IPS DF 6.9 (cell line): ENCODE data around the gene OR5L2.

Experiments
- DNase-seq: peaks from one replicate; pipeline ENCODE4 v3.0.0-alpha.2; 2013; ENCODE audit warnings: low read depth, low spot score
- H3K27ac ChIP-seq: one replicate; pipeline ENCODE4 v1.5.1; 2013; ENCODE audit warnings: low read length, control low read depth
- H3K27me3 ChIP-seq: 2 replicates; pipeline ENCODE4 v1.6.1; 2013; ENCODE audit warnings: mild to moderate bottlenecking, low read length; ENCODE audit not compliant: control insufficient read depth, insufficient read depth
- H3K36me3 ChIP-seq: 2 replicates; pipeline ENCODE4 v1.6.1; 2013; ENCODE audit warnings: low read length; ENCODE audit not compliant: control insufficient read depth, insufficient read depth
- H3K4me1 ChIP-seq: 2 replicates; pipeline ENCODE4 v1.6.1; 2013; ENCODE audit warnings: low read length; ENCODE audit not compliant: control insufficient read depth, insufficient read depth
- H3K4me3 ChIP-seq: 2 replicates; pipeline ENCODE4 v1.5.1; 2013; ENCODE audit warnings: mild to moderate bottlenecking, low read length
- H3K9me3 ChIP-seq: 2 replicates; pipeline ENCODE4 v1.6.1; 2013; ENCODE audit warnings: low read length, inconsistent platforms; ENCODE audit not compliant: control insufficient read depth, insufficient read depth
- WGBS: extraction: QIAGEN DNeasy Blood & Tissue Kit; methylation state at CpG from one replicate; pipeline ENCODE4 v1.1.7; 2013; ENCODE audit warnings: mixed read lengths, missing lambda C conversion rate; ENCODE audit not compliant: insufficient read length, insufficient coverage; 5-methylcytosine and 5-hydroxymethylcytosine counted together

The OR5L2 gene

DNA sequence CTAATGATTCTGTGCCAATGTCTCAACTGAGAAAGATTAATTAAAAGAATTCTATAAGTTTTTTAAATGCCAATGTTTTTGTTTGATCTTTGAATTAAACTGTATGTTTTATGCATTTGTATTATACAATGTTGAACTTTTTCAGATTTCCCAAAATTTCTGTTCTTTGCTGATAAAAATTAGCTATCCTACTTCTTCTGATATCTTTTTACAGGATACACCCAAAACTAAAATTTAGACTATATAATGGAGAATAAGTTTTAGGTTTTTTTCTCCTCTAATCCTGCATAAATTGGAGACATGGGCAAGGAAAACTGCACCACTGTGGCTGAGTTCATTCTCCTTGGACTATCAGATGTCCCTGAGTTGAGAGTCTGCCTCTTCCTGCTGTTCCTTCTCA lies at the start of gene OR5L2:
TSS of gene OR5L2 (plus strand) at position 301 of the 400 bp plus-strand sequence. CDS start at position 301, 0 bp downstream.
- Histone ChIP-seq H3K9me3 (peaks cover 4% of the 10 kb centered on the region), H3K27ac (no peak within 1 kb of the TSS), H3K36me3 (no peaks in the 10 kb centered on the region), H3K4me3 (no peak within 1 kb of the TSS), H3K27me3 (no peaks in the 10 kb centered on the region), H3K4me1 (no peaks in the 10 kb centered on the region)
- no peak for DNase-seq

GRCh38 chr11:55791606-55792005 lies 35.4 kb upstream of the OR5L2 start:
- Histone ChIP-seq H3K4me1 (no peaks in the 10 kb centered on the region), H3K27ac (no peak overlapping the region), H3K36me3 (no peaks in the 10 kb centered on the region), H3K9me3 (peaks cover 8% of the 10 kb centered on the region), H3K27me3 (no peaks in the 10 kb centered on the region), H3K4me3 (no peak overlapping the region)
- no CpG with 5 or more reads among the region's 1 CpG for WGBS
- DNase-seq = no peak

GRCh38 chr11:55793321-55793720 lies 33.7 kb upstream of the OR5L2 start:
- Histone ChIP-seq H3K27me3 (no peaks in the 10 kb centered on the region), H3K27ac (no peak overlapping the region), H3K4me3 (no peak overlapping the region), H3K36me3 (no peaks in the 10 kb centered on the region), H3K4me1 (no peaks in the 10 kb centered on the region), H3K9me3 (peaks cover 2% of the 10 kb centered on the region)
- no CpG with 5 or more reads among the region's 2 CpGs for WGBS
- DNase-seq = no peak

GRCh38 chr11:55795256-55795655 lies 31.8 kb upstream of the OR5L2 start, which contains the start of gene OR5D14:
Gene OR5D14 (plus strand): TSS chr11:55795556. CDS start chr11:55795556, 0 bp downstream.
- DNase-seq = no peak
- Histone ChIP-seq H3K4me1 (no peaks in the 10 kb centered on the region), H3K27ac (no peak within 1 kb of the TSS), H3K36me3 (no peaks in the 10 kb centered on the region), H3K27me3 (no peaks in the 10 kb centered on the region), H3K4me3 (no peak within 1 kb of the TSS), H3K9me3 (peaks cover 2% of the 10 kb centered on the region)

GRCh38 chr11:55806248-55806647 lies 20.8 kb upstream of the OR5L2 start:
- Histone ChIP-seq H3K27me3 (no peaks in the 10 kb centered on the region), H3K4me1 (no peaks in the 10 kb centered on the region), H3K9me3 (0 out of 2 replicates have a peak, but pooled peaks cover 2% of the 10 kb centered on the region), H3K4me3 (no peak overlapping the region), H3K36me3 (no peaks in the 10 kb centered on the region), H3K27ac (no peak overlapping the region)
- no peak for DNase-seq
- WGBS = no CpG with 5 or more reads among the region's 1 CpG

DNA sequence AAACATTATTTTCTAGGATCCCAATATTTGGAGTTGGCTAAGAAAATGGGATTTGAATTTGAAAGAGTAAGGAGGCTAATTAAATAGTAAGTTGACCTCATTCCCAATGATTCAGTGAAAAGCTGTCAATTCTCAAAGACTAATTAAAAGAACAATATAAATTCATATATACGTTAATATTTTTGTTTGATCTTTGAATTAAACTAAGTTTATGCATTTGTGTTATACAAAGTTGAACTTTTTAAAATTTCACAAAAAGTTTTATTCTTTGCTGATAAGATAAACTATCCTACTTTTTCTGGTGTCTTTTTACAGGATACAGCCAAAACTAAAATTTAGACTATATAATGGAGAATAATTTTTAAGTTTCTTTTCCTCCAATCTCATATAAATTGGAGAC lies 16.0 kb upstream of the OR5L2 start, which contains the start of gene OR5L1:
TSS of gene OR5L1 (plus strand) at position 301 of the 400 bp plus-strand sequence. CDS start 100 bp downstream, outside the sequence.
- no peaks in the 10 kb centered on the region for H3K27me3 ChIP-seq
- DNase-seq = no peak
- no CpG with 5 or more reads among the region's 1 CpG for WGBS
- H3K36me3 ChIP-seq = no peaks in the 10 kb centered on the region
- no peaks in the 10 kb centered on the region for H3K9me3 ChIP-seq
- H3K4me1 ChIP-seq = no peaks in the 10 kb centered on the region
- no peak within 1 kb of the TSS for H3K4me3 ChIP-seq
- H3K27ac ChIP-seq = no peak within 1 kb of the TSS

- Histone ChIP-seq H3K9me3 (no peaks in the 10 kb centered on the region; the same call in 1 of the 2 replicates), H3K27ac (no peak within 1 kb of the TSS), H3K4me3 (no peak within 1 kb of the TSS), H3K4me1 (no peaks in the 10 kb centered on the region), H3K36me3 (no peaks in the 10 kb centered on the region), H3K27me3 (no peaks in the 10 kb centered on the region)
- no CpG with 5 or more reads among the region's 5 CpGs for WGBS
- no peak for DNase-seq
Observed at GRCh38 chr11:55819330-55819729, 7.7 kb upstream of the OR5L2 start, which contains the start of gene OR5D18. Gene OR5D18 (plus strand): TSS chr11:55819630. CDS start chr11:55819630, 0 bp downstream.

DNA sequence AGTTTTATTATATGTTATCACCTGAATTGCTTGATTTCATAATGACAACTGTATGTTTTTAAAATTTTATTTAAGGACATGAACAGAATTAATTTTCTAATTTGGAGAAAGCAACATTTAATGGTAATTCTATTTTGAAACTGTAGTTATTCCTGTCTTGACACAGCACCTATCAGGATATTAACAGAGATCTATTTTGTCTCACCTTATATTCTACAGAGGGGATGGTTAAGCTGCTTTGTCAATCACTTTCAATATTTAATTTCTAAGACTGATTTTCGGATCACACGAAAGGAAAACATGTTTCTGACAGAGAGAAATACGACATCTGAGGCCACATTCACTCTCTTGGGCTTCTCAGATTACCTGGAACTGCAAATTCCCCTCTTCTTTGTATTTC lies 11.4 kb downstream of the OR5L2 start, which contains the start of gene OR5D16:
TSS of gene OR5D16 (plus strand) at position 301 of the 400 bp plus-strand sequence. CDS start at position 301, 0 bp downstream.
- DNase-seq = no peak
- Histone ChIP-seq H3K9me3 (peaks cover 1% of the 10 kb centered on the region; the same call in 1 of the 2 replicates), H3K27ac (no peak within 1 kb of the TSS), H3K4me1 (no peaks in the 10 kb centered on the region), H3K4me3 (no peak within 1 kb of the TSS), H3K27me3 (no peaks in the 10 kb centered on the region), H3K36me3 (no peaks in the 10 kb centered on the region)
- no CpG with 5 or more reads among the region's 3 CpGs for WGBS

DNA sequence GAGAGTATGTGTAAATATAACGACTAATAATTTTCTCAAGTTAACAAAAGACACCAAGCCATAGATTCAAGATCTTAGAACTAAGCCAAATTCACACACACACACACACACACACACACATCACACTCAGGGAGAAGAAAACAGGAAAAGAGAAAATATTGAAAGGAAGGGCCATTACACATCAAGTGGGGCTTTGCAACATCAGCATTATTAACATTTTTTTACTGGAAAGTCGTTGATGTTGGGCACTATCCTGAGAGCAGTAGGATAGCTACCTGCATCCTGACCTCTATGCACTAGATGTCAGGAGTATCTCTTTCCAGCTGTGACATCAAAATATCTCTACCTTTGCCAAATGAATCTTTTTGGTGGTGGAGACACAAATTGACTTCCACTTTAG lies 20.4 kb downstream of the OR5L2 start:
- Histone ChIP-seq H3K4me3 (no peak overlapping the region), H3K27ac (no peak overlapping the region), H3K9me3 (peaks cover 1% of the 10 kb centered on the region; the same call in 1 of the 2 replicates), H3K27me3 (no peaks in the 10 kb centered on the region), H3K36me3 (no peaks in the 10 kb centered on the region), H3K4me1 (no peaks in the 10 kb centered on the region)
- WGBS = no CpG with 5 or more reads among the region's 2 CpGs
- DNase-seq = no peak

GRCh38 chr11:55849037-55849436 lies 22.0 kb downstream of the OR5L2 start:
- Histone ChIP-seq H3K27me3 (no peaks in the 10 kb centered on the region), H3K4me3 (no peak overlapping the region), H3K27ac (no peak overlapping the region), H3K9me3 (peaks cover 1% of the 10 kb centered on the region; the same call in 1 of the 2 replicates), H3K4me1 (no peaks in the 10 kb centered on the region), H3K36me3 (no peaks in the 10 kb centered on the region)
- no peak for DNase-seq

GRCh38 chr11:55852141-55852540 lies 25.1 kb downstream of the OR5L2 start:
- no peaks in the 10 kb centered on the region for H3K36me3 ChIP-seq
- no peak overlapping the region for H3K4me3 ChIP-seq
- H3K4me1 ChIP-seq = no peaks in the 10 kb centered on the region
- no peak overlapping the region for H3K27ac ChIP-seq
- no peaks in the 10 kb centered on the region for H3K27me3 ChIP-seq
- WGBS = no CpG with 5 or more reads among the region's 1 CpG
- peaks cover 1% of the 10 kb centered on the region; the same call in 1 of the 2 replicates for H3K9me3 ChIP-seq
- no peak for DNase-seq
